HCT116 (cell line): ENCODE measurements around the gene SOD3. TPM values are rescaled to one million over a fixed set of nuclear protein-coding genes. Genes with fewer than 3 reads are reported as not detected.

Source experiments
- ATAC-seq: fragments of 200-7000 bp; cut with Tn5 transposase; 2 replicates; pipeline ENCODE4 v1.9.1; 2020; ENCODE audit warnings: mild to moderate bottlenecking, moderate library complexity
- BruUV-seq: library from RNA; stranded (reverse); fragments of 400-500 nt; replicated peaks from 2 replicates; lab custom pipeline; 2021; lab: Mats Ljungman, UMichigan
- CTCF ChIA-PET: fragments of 300-600 bp; sonication (Branson Sonifier 250); formaldehyde crosslinking; loops from one replicate; lab custom pipeline; 2021; ENCODE audit warnings: antibody characterized with exemption; lab: Charles Lee
- POLR2A ChIA-PET: fragments of 300-600, 350-600 bp; sonication (Branson Sonifier 250); formaldehyde crosslinking; loops from one replicate; lab custom pipeline; 2021; ENCODE audit warnings: antibody characterized with exemption; lab: Charles Lee
- RAD21 ChIA-PET, 2 experiments: fragments of 300-600 bp; sonication (Branson Sonifier 250); formaldehyde crosslinking; loops; one replicate each; lab custom pipeline; 2023; ENCODE audit warnings: low total read pairs in 2 of 2; ENCODE audit not compliant: uncharacterized antibody in 2 of 2, unreplicated experiment in 2 of 2, low non-redundant PET in 1 of 2; lab: Charles Lee
- DNase-seq: peaks from one replicate; pipeline ENCODE4 v3.0.0-alpha.2; 2010; ENCODE audit warnings: low read depth, low spot score
- H2AFZ ChIP-seq: fragments of 200-600 bp; shearing (Covaris generic), sonication (generic); 2 replicates; pipeline ENCODE4 v1.6.1; 2017; ENCODE audit warnings: low read depth, mixed run types, mixed read lengths, antibody characterized with exemption, low read length; ENCODE audit not compliant: poor library complexity, severe bottlenecking
- H3K27ac ChIP-seq: 2 replicates; pipeline ENCODE4 v1.5.1; 2012; ENCODE audit warnings: low read depth, low read length
- H3K27me3 ChIP-seq: fragments of 200-600 bp; sonication (generic); 2 replicates; pipeline ENCODE4 v1.6.1; 2016; ENCODE audit warnings: mixed run types, low read length, mixed read lengths; ENCODE audit not compliant: insufficient read depth
- H3K36me3 ChIP-seq, 2 experiments: fragments of 200-500 bp in 1 of 2; fragments of 200-600 bp in 1 of 2; sonication (Bioruptor generic) in 1 of 2; sonication (generic) in 1 of 2; 2 replicates each; pipeline versions ENCODE4 v1.5.1 to v1.6.1; 2014 to 2016; ENCODE audit warnings: low read length in 2 of 2, inconsistent platforms in 1 of 2, mixed read lengths in 1 of 2, mixed run types in 1 of 2; ENCODE audit not compliant: insufficient read depth in 2 of 2, control insufficient read depth in 1 of 2
- H3K4me1 ChIP-seq, 2 experiments: fragments of 200-600 bp in 1 of 2; sonication (generic) in 1 of 2; 2 replicates each; pipeline versions ENCODE4 v1.5.1 to v1.6.1; 2012 to 2017; ENCODE audit warnings: low read length in 2 of 2, inconsistent platforms in 1 of 2, mild to moderate bottlenecking in 1 of 2, mixed read lengths in 1 of 2, mixed run types in 1 of 2, moderate library complexity in 1 of 2; ENCODE audit not compliant: insufficient read depth in 2 of 2, control insufficient read depth in 1 of 2
- H3K4me2 ChIP-seq: fragments of 200-600 bp; sonication (generic); 2 replicates; pipeline ENCODE4 v1.6.1; 2017; ENCODE audit warnings: mixed run types, low read length, mixed read lengths
- H3K4me3 ChIP-seq, 2 experiments: fragments of 200-600 bp in 1 of 2; sonication (generic) in 1 of 2; replicated peaks in 1 of 2; 2 replicates each; pipeline ENCODE4 v1.5.1; 2011 to 2016; ENCODE audit warnings: low read length in 2 of 2, control low read depth in 1 of 2, low read depth in 1 of 2, mild to moderate bottlenecking in 1 of 2, mixed read lengths in 1 of 2, mixed run types in 1 of 2
- H3K79me2 ChIP-seq: fragments of 200-600 bp; sonication (generic); 2 replicates; pipeline ENCODE4 v1.6.1; 2017; ENCODE audit warnings: mild to moderate bottlenecking, mixed run types, low read length, moderate library complexity, mixed read lengths; ENCODE audit not compliant: insufficient read depth
- H3K9ac ChIP-seq: fragments of 200-600 bp; sonication (generic); 2 replicates; pipeline ENCODE4 v1.6.1; 2016; ENCODE audit warnings: low read length, mixed read lengths
- H3K9me2 ChIP-seq: fragments of 200-600 bp; sonication (generic), shearing (Covaris generic); 2 replicates; pipeline ENCODE4 v1.6.1; 2017; ENCODE audit warnings: mixed run types, mild to moderate bottlenecking, moderate library complexity; ENCODE audit not compliant: insufficient read depth
- H3K9me3 ChIP-seq, 2 experiments: fragments of 200-500 bp in 1 of 2; fragments of 200-600 bp in 1 of 2; sonication (Bioruptor generic) in 1 of 2; sonication (generic) in 1 of 2; 2 replicates each; pipeline ENCODE4 v1.6.1; 2014 to 2017; ENCODE audit warnings: low read length in 2 of 2, mixed read lengths in 2 of 2, inconsistent platforms in 1 of 2, low read depth in 1 of 2, mild to moderate bottlenecking in 1 of 2, mixed run types in 1 of 2, moderate library complexity in 1 of 2; ENCODE audit not compliant: control insufficient read depth in 1 of 2, insufficient read depth in 1 of 2
- H4K20me1 ChIP-seq: fragments of 200-600 bp; sonication (generic), shearing (Covaris generic); 2 replicates; pipeline ENCODE4 v1.6.1; 2017; ENCODE audit warnings: mixed run types, mild to moderate bottlenecking, moderate library complexity; ENCODE audit not compliant: insufficient read depth
- CEBPB ChIP-seq: IDR thresholded peaks from 2 replicates; pipeline ENCODE4 v1.6.1; 2012; ENCODE audit warnings: low read depth
- ELF1 ChIP-seq: IDR thresholded peaks from 2 replicates; pipeline ENCODE4 v1.6.1; 2012; ENCODE audit warnings: low read depth, borderline replicate concordance
- EZH2 ChIP-seq: fragments of 200-600 bp; sonication (generic); IDR thresholded peaks from 2 replicates; pipeline ENCODE4 v1.6.1; 2017; ENCODE audit warnings: antibody characterized with exemption, mixed run types
- EZH2phosphoT487 ChIP-seq: fragments of 200-600 bp; IDR thresholded peaks from 2 replicates; pipeline ENCODE4 v1.6.1; 2018; ENCODE audit warnings: antibody characterized with exemption, borderline replicate concordance
- JUND ChIP-seq: IDR thresholded peaks from 2 replicates; pipeline ENCODE4 v1.6.1; 2012
- MAX ChIP-seq: IDR thresholded peaks from 2 replicates; pipeline ENCODE4 v1.6.1; 2012
- RAD21 ChIP-seq: IDR thresholded peaks from 2 replicates; pipeline ENCODE4 v1.6.1; 2012; ENCODE audit warnings: low read depth, mild to moderate bottlenecking
- SIN3A ChIP-seq: IDR thresholded peaks from 2 replicates; pipeline ENCODE4 v1.6.1; 2012; ENCODE audit warnings: low read depth
- SP1 ChIP-seq: IDR thresholded peaks from 2 replicates; pipeline ENCODE4 v1.6.1; 2012; ENCODE audit warnings: low read depth
- SRF ChIP-seq: IDR thresholded peaks from 2 replicates; pipeline ENCODE4 v1.6.1; 2012; ENCODE audit warnings: low read depth
- TCF7L2 ChIP-seq: IDR thresholded peaks from 2 replicates; pipeline ENCODE4 v1.7.0; 2011; ENCODE audit warnings: borderline replicate concordance, inconsistent platforms; ENCODE audit not compliant: insufficient read depth, insufficient read length; ENCODE audit errors: extremely low read depth
- YY1 ChIP-seq: IDR thresholded peaks from 2 replicates; pipeline ENCODE4 v1.6.1; 2011; ENCODE audit warnings: low read length, low read depth, moderate library complexity, mild to moderate bottlenecking; ENCODE audit not compliant: insufficient replicate concordance; ENCODE audit errors: extremely low read depth
- ZFX ChIP-seq: fragments of 450-650 bp; IDR thresholded peaks from 2 replicates; pipeline ENCODE4 v1.6.1; 2017
- ZNF274 ChIP-seq: fragments of 200-500 bp; sonication (Bioruptor generic); IDR thresholded peaks from 2 replicates; pipeline ENCODE4 v1.6.1; 2014; ENCODE audit warnings: mild to moderate bottlenecking, low read depth, low read length, inconsistent platforms
- intact Hi-C: fragments of 100-400 bp; cut with micrococcal nuclease; formaldehyde crosslinking; loops from 2 replicates; pipeline ENCODE4 v1.10.0; 2022
- total RNA-seq: library from RNA; stranded (reverse); gene quantifications from one replicate; pipeline ENCODE4 v1.2.1, GENCODE V29; 2021; ENCODE audit not compliant: unreplicated experiment
- TF ChIP-seq, protein P1 (sequence below): IDR thresholded peaks from 2 replicates; pipeline ENCODE4 v1.6.1; 2012
- TF ChIP-seq, protein P2 (sequence below), 3 experiments: fragments of 200-600 bp in 1 of 3; sonication (generic) in 1 of 3; IDR thresholded peaks in 2 of 3; conservative IDR thresholded peaks in 1 of 3; 2 replicates each; pipeline ENCODE4 v1.5.1; 2012 to 2017; ENCODE audit warnings: low read depth in 2 of 3, low read length in 2 of 3, antibody characterized with exemption in 1 of 3, borderline replicate concordance in 1 of 3, control low read depth in 1 of 3, mild to moderate bottlenecking in 1 of 3, mixed read lengths in 1 of 3, mixed run types in 1 of 3, moderate library complexity in 1 of 3; ENCODE audit not compliant: insufficient read depth in 1 of 3
- TF ChIP-seq, protein P3 (sequence below): IDR thresholded peaks from 2 replicates; pipeline ENCODE4 v1.6.1; 2012; ENCODE audit warnings: low read depth
- TF ChIP-seq, protein P4 (sequence below): IDR thresholded peaks from 2 replicates; pipeline ENCODE4 v1.6.1; 2011; ENCODE audit warnings: mild to moderate bottlenecking, low read length, moderate library complexity; ENCODE audit not compliant: insufficient replicate concordance; ENCODE audit errors: extremely low read depth

The SOD3 gene
- total RNA-seq, 1 experiment from 2014 or later: 0.25 TPM

- TF ChIP-seq EZH2: no peak
- TF ChIP-seq, protein P1, sequence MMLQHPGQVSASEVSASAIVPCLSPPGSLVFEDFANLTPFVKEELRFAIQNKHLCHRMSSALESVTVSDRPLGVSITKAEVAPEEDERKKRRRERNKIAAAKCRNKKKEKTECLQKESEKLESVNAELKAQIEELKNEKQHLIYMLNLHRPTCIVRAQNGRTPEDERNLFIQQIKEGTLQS: no peak
- no peak for TF ChIP-seq SIN3A
- TF ChIP-seq EZH2phosphoT487: no peak
- TF ChIP-seq ZNF274: no peak
- TF ChIP-seq, protein P2, sequence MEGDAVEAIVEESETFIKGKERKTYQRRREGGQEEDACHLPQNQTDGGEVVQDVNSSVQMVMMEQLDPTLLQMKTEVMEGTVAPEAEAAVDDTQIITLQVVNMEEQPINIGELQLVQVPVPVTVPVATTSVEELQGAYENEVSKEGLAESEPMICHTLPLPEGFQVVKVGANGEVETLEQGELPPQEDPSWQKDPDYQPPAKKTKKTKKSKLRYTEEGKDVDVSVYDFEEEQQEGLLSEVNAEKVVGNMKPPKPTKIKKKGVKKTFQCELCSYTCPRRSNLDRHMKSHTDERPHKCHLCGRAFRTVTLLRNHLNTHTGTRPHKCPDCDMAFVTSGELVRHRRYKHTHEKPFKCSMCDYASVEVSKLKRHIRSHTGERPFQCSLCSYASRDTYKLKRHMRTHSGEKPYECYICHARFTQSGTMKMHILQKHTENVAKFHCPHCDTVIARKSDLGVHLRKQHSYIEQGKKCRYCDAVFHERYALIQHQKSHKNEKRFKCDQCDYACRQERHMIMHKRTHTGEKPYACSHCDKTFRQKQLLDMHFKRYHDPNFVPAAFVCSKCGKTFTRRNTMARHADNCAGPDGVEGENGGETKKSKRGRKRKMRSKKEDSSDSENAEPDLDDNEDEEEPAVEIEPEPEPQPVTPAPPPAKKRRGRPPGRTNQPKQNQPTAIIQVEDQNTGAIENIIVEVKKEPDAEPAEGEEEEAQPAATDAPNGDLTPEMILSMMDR (IDR thresholded peaks at IDR 0.05 in 2 of 3, conservative IDR thresholded peaks at IDR 0.05 in 1 of 3; ENCODE audit: borderline replicate concordance in 1 of 3, insufficient read depth in 1 of 3, low read depth in 2 of 3, low read length in 2 of 3): no peak
- TF ChIP-seq ELF1: no peak
- TF ChIP-seq, protein P3, sequence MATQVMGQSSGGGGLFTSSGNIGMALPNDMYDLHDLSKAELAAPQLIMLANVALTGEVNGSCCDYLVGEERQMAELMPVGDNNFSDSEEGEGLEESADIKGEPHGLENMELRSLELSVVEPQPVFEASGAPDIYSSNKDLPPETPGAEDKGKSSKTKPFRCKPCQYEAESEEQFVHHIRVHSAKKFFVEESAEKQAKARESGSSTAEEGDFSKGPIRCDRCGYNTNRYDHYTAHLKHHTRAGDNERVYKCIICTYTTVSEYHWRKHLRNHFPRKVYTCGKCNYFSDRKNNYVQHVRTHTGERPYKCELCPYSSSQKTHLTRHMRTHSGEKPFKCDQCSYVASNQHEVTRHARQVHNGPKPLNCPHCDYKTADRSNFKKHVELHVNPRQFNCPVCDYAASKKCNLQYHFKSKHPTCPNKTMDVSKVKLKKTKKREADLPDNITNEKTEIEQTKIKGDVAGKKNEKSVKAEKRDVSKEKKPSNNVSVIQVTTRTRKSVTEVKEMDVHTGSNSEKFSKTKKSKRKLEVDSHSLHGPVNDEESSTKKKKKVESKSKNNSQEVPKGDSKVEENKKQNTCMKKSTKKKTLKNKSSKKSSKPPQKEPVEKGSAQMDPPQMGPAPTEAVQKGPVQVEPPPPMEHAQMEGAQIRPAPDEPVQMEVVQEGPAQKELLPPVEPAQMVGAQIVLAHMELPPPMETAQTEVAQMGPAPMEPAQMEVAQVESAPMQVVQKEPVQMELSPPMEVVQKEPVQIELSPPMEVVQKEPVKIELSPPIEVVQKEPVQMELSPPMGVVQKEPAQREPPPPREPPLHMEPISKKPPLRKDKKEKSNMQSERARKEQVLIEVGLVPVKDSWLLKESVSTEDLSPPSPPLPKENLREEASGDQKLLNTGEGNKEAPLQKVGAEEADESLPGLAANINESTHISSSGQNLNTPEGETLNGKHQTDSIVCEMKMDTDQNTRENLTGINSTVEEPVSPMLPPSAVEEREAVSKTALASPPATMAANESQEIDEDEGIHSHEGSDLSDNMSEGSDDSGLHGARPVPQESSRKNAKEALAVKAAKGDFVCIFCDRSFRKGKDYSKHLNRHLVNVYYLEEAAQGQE: no peak
- TF ChIP-seq MAX: no peak
- no peak for TF ChIP-seq SP1
- TF ChIP-seq, protein P4, sequence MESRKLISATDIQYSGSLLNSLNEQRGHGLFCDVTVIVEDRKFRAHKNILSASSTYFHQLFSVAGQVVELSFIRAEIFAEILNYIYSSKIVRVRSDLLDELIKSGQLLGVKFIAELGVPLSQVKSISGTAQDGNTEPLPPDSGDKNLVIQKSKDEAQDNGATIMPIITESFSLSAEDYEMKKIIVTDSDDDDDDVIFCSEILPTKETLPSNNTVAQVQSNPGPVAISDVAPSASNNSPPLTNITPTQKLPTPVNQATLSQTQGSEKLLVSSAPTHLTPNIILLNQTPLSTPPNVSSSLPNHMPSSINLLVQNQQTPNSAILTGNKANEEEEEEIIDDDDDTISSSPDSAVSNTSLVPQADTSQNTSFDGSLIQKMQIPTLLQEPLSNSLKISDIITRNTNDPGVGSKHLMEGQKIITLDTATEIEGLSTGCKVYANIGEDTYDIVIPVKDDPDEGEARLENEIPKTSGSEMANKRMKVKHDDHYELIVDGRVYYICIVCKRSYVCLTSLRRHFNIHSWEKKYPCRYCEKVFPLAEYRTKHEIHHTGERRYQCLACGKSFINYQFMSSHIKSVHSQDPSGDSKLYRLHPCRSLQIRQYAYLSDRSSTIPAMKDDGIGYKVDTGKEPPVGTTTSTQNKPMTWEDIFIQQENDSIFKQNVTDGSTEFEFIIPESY: no peak
- no peak for TF ChIP-seq YY1
- TF ChIP-seq SRF: no peak
- no peak for TF ChIP-seq RAD21
- no peak for TF ChIP-seq CEBPB
- no peak for TF ChIP-seq TCF7L2
- no peak for TF ChIP-seq ZFX
- no peak for TF ChIP-seq JUND
- ChIA-PET POLR2A (no interaction called here), CTCF (no interaction called here), RAD21 (no interaction called here)
- Histone ChIP-seq H3K9ac (no peak overlapping the region), H3K4me3 (no peak overlapping the region), H3K4me2 (no peak overlapping the region), H4K20me1 (no peaks in the 10 kb centered on the region), H3K27me3 (no peaks in the 10 kb centered on the region), H3K4me1 (no peaks in the 10 kb centered on the region), H3K9me2 (no peaks in the 10 kb centered on the region), H2AFZ (no peak overlapping the region), H3K36me3 (no peaks in the 10 kb centered on the region), H3K79me2 (no peaks in the 10 kb centered on the region), H3K27ac (no peak overlapping the region), H3K9me3 (no peaks in the 10 kb centered on the region)
- intact Hi-C loops: no loop called here
- no peak for DNase-seq
- ATAC-seq: no peak
- no TSS peak for BruUV-seq
Observed at GRCh38 chr4:24750106-24750505, 45.3 kb upstream of the SOD3 start.
